HFFc6 (cell line): ENCODE data around the gene IGFL3. TPM values are rescaled to one million over a fixed set of nuclear protein-coding genes. Genes with fewer than 3 reads are reported as not detected.
"Not testable (repeated sequence)": the region's sequence is repeated elsewhere in the genome, so short reads cannot be mapped to it uniquely, and the experiment has no call there.

Experiments used
- DNase-seq: peaks from one replicate; pipeline ENCODE4 v3.0.0-alpha.2; 2018
- H3K27ac Mint-ChIP-seq: 2 replicates; pipeline ENCODE4 v1.8.0; 2020; ENCODE audit warnings: mild to moderate bottlenecking, mixed read lengths
- H3K27me3 Mint-ChIP-seq: 2 replicates; pipeline ENCODE4 v1.8.0; 2021; ENCODE audit warnings: mild to moderate bottlenecking, moderate library complexity, mixed read lengths; ENCODE audit not compliant: insufficient read depth
- H3K36me3 Mint-ChIP-seq: 2 replicates; pipeline ENCODE4 v1.8.0; 2021; ENCODE audit warnings: low read depth, mixed read lengths
- H3K4me1 Mint-ChIP-seq: 2 replicates; pipeline ENCODE4 v1.8.0; 2020; ENCODE audit warnings: low read depth, mixed read lengths
- H3K4me3 Mint-ChIP-seq: 2 replicates; pipeline ENCODE4 v1.8.0; 2020; ENCODE audit warnings: mild to moderate bottlenecking, moderate library complexity, mixed read lengths
- H3K9me3 Mint-ChIP-seq: 2 replicates; pipeline ENCODE4 v1.8.0; 2020; ENCODE audit warnings: mild to moderate bottlenecking, mixed read lengths
- long read RNA-seq: library from polyadenylated mRNA; unstranded; transcript quantifications from one replicate; pipeline ENCODE4 v2.0.0, GENCODE V29; 2019
- total RNA-seq, 6 experiments: library from RNA; stranded (reverse); fragmentation: NEBNext Ultra II Directional; extraction: Animal tissue kit (Norgen Biotek cat#: 25700); gene quantifications; 2 replicates in 1 of 6; 3 replicates in 5 of 6; pipeline ENCODE4 v1.2.3, GENCODE V29; 2021
- TF ChIP-seq, protein P1 (sequence below): fragments of 200-600 bp; sonication (generic); IDR thresholded peaks from 2 replicates; pipeline ENCODE4 v1.5.0; 2021; ENCODE audit warnings: antibody characterized with exemption, mild to moderate bottlenecking

Gene IGFL3
- not detected for total RNA-seq
- long read RNA-seq, result 0 reads

DNA sequence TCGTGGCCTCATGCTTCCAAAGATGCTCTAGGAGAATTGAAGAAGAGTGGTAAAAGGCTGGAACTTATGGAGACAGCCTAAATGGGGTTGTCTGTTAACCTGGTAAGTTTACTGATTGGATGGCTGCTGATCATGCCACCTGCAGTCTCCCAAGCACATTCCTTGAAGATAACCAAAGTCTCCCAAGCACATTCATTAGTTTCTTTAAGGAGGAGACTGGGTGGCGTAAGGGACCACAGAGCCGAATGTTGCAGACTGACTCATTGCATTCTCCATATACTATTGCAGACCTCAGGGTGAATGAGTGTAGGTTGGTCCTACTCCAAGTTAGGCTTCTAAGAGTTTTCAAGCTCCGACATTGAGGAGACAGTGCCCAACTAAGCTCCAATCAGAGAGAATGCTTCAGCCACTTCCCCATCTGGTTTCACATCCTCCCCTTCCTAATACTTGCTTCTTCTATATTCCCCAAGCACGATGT is at the start of gene IGFL3:
Gene IGFL3, minus strand, starts transcription at position 51 of the 478 bp plus-strand sequence. Its CDS starts 39 bp downstream, at position 12.
- H3K9me3 Mint-ChIP-seq, result peaks cover 12% of the 10 kb centered on the region
- no peak within 1 kb of the TSS for H3K4me3 Mint-ChIP-seq
- TF ChIP-seq, protein P1, sequence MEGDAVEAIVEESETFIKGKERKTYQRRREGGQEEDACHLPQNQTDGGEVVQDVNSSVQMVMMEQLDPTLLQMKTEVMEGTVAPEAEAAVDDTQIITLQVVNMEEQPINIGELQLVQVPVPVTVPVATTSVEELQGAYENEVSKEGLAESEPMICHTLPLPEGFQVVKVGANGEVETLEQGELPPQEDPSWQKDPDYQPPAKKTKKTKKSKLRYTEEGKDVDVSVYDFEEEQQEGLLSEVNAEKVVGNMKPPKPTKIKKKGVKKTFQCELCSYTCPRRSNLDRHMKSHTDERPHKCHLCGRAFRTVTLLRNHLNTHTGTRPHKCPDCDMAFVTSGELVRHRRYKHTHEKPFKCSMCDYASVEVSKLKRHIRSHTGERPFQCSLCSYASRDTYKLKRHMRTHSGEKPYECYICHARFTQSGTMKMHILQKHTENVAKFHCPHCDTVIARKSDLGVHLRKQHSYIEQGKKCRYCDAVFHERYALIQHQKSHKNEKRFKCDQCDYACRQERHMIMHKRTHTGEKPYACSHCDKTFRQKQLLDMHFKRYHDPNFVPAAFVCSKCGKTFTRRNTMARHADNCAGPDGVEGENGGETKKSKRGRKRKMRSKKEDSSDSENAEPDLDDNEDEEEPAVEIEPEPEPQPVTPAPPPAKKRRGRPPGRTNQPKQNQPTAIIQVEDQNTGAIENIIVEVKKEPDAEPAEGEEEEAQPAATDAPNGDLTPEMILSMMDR, result no peak
- peaks cover 52% of the 10 kb centered on the region for H3K27me3 Mint-ChIP-seq
- H3K27ac Mint-ChIP-seq, result no peak within 1 kb of the TSS
- peaks cover 15% of the 10 kb centered on the region for H3K4me1 Mint-ChIP-seq
- H3K36me3 Mint-ChIP-seq, result peaks cover 11% of the 10 kb centered on the region; the same call in 1 of the 2 replicates
- DNase-seq, result peak; percentile 38

DNA sequence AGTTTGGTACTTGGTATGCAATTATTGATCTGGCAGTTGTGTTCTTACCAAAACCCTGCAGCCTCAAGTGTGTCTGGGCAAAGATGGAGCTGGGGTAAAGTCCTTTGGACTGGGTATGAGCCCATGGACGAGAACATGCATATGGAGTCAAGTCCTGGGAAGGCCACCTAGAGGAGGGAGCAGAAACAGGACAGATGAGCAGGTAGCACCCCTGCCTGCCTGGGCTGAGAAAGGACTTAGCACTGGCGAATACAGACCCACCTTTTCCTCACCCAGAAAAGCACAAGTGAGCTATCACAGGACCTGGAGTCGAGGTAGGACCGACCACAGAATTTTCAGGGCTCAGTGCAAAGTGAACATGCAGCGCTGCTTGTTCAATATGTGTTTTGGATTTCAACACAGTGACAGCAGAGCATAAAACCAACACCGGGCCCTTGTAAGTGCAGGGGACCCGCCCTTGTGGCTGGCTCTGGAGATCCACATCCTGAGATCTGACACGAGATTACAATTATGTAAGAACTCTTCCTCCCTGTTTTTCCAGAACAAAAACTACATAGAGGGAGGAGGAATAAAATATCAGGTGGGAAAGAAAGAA is 49.5 kb upstream of the IGFL3 start:
- TF ChIP-seq, protein P1, result no peak
- Mint-ChIP-seq H3K27ac (no peak overlapping the region), H3K36me3 (peaks cover 5% of the 10 kb centered on the region), H3K27me3 (peaks cover 53% of the 10 kb centered on the region), H3K4me3 (no peak overlapping the region), H3K9me3 (peaks cover 7% of the 10 kb centered on the region; the same call in 1 of the 2 replicates), H3K4me1 (no peaks in the 10 kb centered on the region)
- DNase-seq, result no peak

DNA sequence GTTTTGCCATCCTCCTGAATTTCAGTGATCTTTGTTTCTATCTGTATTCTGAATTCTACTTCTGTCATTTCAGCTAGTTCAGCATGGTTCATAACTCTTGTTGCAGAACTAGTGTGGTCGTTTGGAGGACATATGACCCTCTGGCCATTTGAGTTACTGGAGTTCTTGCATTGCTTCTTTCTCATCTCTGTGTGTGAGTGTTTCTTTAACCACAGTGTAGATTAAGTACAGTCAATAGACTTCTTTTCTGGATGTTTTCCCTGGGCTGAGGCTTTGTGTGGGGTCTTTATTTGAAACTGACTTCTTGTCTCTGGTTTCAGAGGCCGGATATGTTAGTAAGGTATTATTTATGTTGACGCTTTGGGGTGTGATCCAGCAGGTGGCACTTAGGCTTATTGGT is 38.2 kb upstream of the IGFL3 start:
- Mint-ChIP-seq H3K9me3 (peaks cover 25% of the 10 kb centered on the region), H3K36me3 (peaks cover 15% of the 10 kb centered on the region), H3K4me1 (peaks cover 6% of the 10 kb centered on the region; the same call in 1 of the 2 replicates), H3K27me3 (peaks cover 47% of the 10 kb centered on the region), H3K27ac (no peak overlapping the region), H3K4me3 (no peak overlapping the region)
- DNase-seq, result no peak
- TF ChIP-seq, protein P1, result no peak

DNA sequence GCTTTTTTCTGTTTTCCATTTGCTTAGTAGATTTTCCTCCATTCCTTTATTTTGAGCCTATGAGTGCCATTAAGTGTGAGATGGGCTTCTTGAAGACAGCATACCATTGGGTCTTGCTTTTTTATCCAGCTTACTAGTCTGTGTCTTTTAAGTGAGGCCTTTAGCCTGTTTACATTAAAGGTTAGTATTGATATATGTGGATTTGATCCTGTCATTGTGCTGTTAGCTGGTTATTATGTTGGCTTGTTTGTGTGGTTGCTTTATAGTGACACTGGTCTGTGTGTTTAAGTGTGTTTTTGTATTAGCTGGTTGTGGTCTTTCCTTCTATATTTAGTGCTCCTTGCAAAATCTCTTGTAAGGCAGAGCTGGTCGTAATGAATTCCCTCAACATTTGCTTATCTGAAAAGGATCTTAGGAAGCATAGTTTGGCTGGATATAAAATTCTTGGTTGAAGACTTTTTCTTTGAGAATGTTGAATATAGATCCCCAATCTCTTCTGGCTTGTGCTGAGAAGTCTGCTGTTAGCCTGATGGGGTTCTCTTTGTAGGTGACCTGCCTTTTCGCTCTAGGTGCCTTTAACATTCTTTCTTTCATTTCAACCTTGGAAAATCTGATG is 37.3 kb upstream of the IGFL3 start:
- Mint-ChIP-seq H3K9me3 (peaks cover 25% of the 10 kb centered on the region), H3K36me3 (peaks cover 15% of the 10 kb centered on the region), H3K27me3 (peaks cover 42% of the 10 kb centered on the region)
- not testable (repeated sequence) for H3K4me1 Mint-ChIP-seq, H3K27ac Mint-ChIP-seq, H3K4me3 Mint-ChIP-seq, DNase-seq

DNA sequence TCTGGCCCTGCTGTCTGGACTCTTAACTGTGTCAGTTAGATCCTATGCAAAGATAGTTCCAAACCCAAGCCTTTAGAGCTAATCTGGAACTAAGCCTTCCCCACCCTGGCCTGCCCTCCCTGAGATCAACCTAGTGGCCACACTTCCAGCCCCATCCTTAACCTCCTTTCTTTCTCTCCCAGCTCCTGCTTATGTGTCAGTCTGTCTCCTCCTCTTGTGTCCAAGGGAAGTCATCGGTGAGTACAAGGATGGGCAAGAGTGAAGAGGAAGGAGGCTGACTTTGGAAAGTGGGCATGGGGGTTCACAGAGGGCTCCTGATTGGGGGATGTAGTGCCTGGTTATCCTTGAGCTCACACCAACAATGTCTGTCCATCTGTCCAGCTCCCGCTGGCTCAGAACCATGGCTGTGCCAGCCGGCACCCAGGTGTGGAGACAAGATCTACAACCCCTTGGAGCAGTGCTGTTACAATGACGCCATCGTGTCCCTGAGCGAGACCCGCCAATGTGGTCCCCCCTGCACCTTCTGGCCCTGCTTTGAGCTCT is 35.8 kb upstream of the IGFL3 start:
- TF ChIP-seq, protein P1, result no peak
- Mint-ChIP-seq H3K27me3 (peaks cover 37% of the 10 kb centered on the region), H3K36me3 (peaks cover 15% of the 10 kb centered on the region), H3K9me3 (peaks cover 25% of the 10 kb centered on the region), H3K4me1 (peaks cover 6% of the 10 kb centered on the region; the same call in 1 of the 2 replicates), H3K27ac (no peak overlapping the region), H3K4me3 (no peak overlapping the region)
- DNase-seq, result no peak
